ENCODE results near the gene PRICKLE4. TPM values are rescaled to one million over a fixed set of nuclear protein-coding genes. Genes with fewer than 3 reads are reported as not detected.
A peak's percentile ranks its signal among the peaks of the same experiment; 100 is the strongest.

The PRICKLE4 gene
- total RNA-seq, 1 experiment from 2014 or later, result 1.5 TPM

DNA sequence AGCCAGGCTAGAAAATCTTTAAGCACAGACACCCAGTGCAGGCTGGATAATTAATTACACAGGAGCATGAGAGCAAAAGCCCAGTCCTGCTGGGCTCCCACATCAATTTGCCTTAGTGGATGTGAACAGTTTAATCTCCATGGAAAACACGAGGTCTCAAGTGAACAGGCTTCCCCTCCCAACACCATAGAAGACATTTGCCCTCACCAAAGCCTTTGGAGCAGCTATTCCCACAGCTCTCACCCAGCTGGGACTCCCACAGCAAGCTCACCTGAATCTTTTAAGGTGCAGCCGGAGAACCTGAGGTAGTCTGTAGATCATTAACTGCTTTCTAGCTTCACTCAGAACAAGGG, 19.0 kb downstream of the PRICKLE4 start:
- H3K27me3 Mint-ChIP-seq (ENCODE audit: low read depth), result no peaks in the 10 kb centered on the region
- DNase-seq (ENCODE audit: low spot score), result no peak
- peaks cover 14% of the 10 kb centered on the region for H3K36me3 Mint-ChIP-seq
- no peaks in the 10 kb centered on the region for H3K9me3 Mint-ChIP-seq
- H3K4me3 Mint-ChIP-seq, result no peak overlapping the region
- CTCF ChIA-PET, result interaction anchor here (1.6 to 1.7 kb wide), 2 partner anchors 12 to 244 kb away, joined by 4 to 5 read pairs; partner anchors contain the start of gene TOMM6
- no peak for ATAC-seq
- no peak overlapping the region for H3K27ac Mint-ChIP-seq
- TF ChIP-seq GABPB1 (CRISPR knock-in tag; IDR thresholded peaks at IDR 0.05) (no peak), PRRX2 (CRISPR knock-in tag; IDR thresholded peaks at IDR 0.05) (no peak), ZNF263 (CRISPR knock-in tag; IDR thresholded peaks at IDR 0.05; ENCODE audit: low read depth) (no peak), ELF4 (CRISPR knock-in tag; IDR thresholded peaks at IDR 0.05; ENCODE audit: low read depth) (no peak), OVOL2 (CRISPR knock-in tag; IDR thresholded peaks at IDR 0.05; ENCODE audit: borderline replicate concordance) (no peak), TEAD4 (CRISPR knock-in tag; IDR thresholded peaks at IDR 0.05) (no peak)
- TF ChIP-seq, protein P1, sequence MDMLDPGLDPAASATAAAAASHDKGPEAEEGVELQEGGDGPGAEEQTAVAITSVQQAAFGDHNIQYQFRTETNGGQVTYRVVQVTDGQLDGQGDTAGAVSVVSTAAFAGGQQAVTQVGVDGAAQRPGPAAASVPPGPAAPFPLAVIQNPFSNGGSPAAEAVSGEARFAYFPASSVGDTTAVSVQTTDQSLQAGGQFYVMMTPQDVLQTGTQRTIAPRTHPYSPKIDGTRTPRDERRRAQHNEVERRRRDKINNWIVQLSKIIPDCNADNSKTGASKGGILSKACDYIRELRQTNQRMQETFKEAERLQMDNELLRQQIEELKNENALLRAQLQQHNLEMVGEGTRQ (CRISPR knock-in tag; IDR thresholded peaks at IDR 0.05), result no peak
- no peaks in the 10 kb centered on the region for H3K4me1 Mint-ChIP-seq
- POLR2A ChIA-PET, result no interaction called here

DNA sequence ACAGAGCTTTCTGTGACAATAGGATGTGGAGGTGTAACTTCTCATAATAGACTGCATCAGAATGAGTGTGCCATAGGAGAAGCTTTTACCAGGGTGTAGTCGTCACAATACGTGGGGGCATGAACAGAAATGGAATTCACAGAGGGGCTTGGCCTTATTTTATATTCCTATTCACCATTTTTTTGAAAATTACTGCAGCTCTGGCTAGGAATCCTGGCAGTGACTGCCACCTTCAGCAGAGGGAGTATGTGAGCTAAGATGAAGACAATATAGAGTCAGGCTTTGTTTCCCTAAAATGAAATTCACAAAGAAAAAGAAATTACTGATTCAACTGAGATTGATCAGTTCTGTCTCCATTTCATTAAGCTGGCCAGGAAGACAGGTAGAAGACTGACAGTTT, 20.8 kb downstream of the PRICKLE4 start:
- ATAC-seq, result peak; percentile 60
- H3K4me3 Mint-ChIP-seq, result no peak overlapping the region
- H3K27me3 Mint-ChIP-seq (ENCODE audit: low read depth), result no peaks in the 10 kb centered on the region
- ChIA-PET CTCF (interaction anchor here (0.7 to 1.4 kb wide), 12 partner anchors 15 to 413 kb away, joined by 3 to 20 read pairs (median 4); partner anchors contain the start of genes BYSL, MED20, TAF8 and TOMM6), POLR2A (interaction anchor here (0.6 to 1.6 kb wide), 2 partner anchors 120 to 158 kb away, joined by 3 read pairs; partner anchors contain the start of genes BYSL and MED20)
- TF ChIP-seq, protein P2, sequence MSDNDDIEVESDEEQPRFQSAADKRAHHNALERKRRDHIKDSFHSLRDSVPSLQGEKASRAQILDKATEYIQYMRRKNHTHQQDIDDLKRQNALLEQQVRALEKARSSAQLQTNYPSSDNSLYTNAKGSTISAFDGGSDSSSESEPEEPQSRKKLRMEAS (CRISPR knock-in tag; IDR thresholded peaks at IDR 0.05), result no peak
- TF ChIP-seq, protein P3, sequence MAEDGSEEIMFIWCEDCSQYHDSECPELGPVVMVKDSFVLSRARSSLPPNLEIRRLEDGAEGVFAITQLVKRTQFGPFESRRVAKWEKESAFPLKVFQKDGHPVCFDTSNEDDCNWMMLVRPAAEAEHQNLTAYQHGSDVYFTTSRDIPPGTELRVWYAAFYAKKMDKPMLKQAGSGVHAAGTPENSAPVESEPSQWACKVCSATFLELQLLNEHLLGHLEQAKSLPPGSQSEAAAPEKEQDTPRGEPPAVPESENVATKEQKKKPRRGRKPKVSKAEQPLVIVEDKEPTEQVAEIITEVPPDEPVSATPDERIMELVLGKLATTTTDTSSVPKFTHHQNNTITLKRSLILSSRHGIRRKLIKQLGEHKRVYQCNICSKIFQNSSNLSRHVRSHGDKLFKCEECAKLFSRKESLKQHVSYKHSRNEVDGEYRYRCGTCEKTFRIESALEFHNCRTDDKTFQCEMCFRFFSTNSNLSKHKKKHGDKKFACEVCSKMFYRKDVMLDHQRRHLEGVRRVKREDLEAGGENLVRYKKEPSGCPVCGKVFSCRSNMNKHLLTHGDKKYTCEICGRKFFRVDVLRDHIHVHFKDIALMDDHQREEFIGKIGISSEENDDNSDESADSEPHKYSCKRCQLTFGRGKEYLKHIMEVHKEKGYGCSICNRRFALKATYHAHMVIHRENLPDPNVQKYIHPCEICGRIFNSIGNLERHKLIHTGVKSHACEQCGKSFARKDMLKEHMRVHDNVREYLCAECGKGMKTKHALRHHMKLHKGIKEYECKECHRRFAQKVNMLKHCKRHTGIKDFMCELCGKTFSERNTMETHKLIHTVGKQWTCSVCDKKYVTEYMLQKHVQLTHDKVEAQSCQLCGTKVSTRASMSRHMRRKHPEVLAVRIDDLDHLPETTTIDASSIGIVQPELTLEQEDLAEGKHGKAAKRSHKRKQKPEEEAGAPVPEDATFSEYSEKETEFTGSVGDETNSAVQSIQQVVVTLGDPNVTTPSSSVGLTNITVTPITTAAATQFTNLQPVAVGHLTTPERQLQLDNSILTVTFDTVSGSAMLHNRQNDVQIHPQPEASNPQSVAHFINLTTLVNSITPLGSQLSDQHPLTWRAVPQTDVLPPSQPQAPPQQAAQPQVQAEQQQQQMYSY (CRISPR knock-in tag; IDR thresholded peaks at IDR 0.05), result no peak
- TF ChIP-seq, protein P4, sequence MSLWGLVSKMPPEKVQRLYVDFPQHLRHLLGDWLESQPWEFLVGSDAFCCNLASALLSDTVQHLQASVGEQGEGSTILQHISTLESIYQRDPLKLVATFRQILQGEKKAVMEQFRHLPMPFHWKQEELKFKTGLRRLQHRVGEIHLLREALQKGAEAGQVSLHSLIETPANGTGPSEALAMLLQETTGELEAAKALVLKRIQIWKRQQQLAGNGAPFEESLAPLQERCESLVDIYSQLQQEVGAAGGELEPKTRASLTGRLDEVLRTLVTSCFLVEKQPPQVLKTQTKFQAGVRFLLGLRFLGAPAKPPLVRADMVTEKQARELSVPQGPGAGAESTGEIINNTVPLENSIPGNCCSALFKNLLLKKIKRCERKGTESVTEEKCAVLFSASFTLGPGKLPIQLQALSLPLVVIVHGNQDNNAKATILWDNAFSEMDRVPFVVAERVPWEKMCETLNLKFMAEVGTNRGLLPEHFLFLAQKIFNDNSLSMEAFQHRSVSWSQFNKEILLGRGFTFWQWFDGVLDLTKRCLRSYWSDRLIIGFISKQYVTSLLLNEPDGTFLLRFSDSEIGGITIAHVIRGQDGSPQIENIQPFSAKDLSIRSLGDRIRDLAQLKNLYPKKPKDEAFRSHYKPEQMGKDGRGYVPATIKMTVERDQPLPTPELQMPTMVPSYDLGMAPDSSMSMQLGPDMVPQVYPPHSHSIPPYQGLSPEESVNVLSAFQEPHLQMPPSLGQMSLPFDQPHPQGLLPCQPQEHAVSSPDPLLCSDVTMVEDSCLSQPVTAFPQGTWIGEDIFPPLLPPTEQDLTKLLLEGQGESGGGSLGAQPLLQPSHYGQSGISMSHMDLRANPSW (CRISPR knock-in tag; conservative IDR thresholded peaks at IDR 0.05; ENCODE audit: low read depth), result no peak
- TF ChIP-seq, protein P1 (CRISPR knock-in tag; IDR thresholded peaks at IDR 0.05), result no peak
- TF ChIP-seq NFE2L1 (CRISPR knock-in tag; IDR thresholded peaks at IDR 0.05) (no peak), TP53 (CRISPR knock-in tag; IDR thresholded peaks at IDR 0.05) (no peak), ZBTB21 (CRISPR knock-in tag; IDR thresholded peaks at IDR 0.05; ENCODE audit: borderline replicate concordance) (no peak), MYBL2 (CRISPR knock-in tag; IDR thresholded peaks at IDR 0.05) (no peak), TEAD1 (CRISPR knock-in tag; IDR thresholded peaks at IDR 0.05) (no peak), RORB (CRISPR knock-in tag; IDR thresholded peaks at IDR 0.05) (no peak), ZNF671 (CRISPR knock-in tag; IDR thresholded peaks at IDR 0.05) (no peak), KAT7 (CRISPR knock-in tag; IDR thresholded peaks at IDR 0.05; ENCODE audit: borderline replicate concordance) (no peak), ZNF219 (CRISPR knock-in tag; IDR thresholded peaks at IDR 0.05; ENCODE audit: borderline replicate concordance) (no peak), ESRRA (CRISPR knock-in tag; IDR thresholded peaks at IDR 0.05; ENCODE audit: borderline replicate concordance) (no peak), JAZF1 (CRISPR knock-in tag; IDR thresholded peaks at IDR 0.05) (no peak)
- TF ChIP-seq, protein P5, sequence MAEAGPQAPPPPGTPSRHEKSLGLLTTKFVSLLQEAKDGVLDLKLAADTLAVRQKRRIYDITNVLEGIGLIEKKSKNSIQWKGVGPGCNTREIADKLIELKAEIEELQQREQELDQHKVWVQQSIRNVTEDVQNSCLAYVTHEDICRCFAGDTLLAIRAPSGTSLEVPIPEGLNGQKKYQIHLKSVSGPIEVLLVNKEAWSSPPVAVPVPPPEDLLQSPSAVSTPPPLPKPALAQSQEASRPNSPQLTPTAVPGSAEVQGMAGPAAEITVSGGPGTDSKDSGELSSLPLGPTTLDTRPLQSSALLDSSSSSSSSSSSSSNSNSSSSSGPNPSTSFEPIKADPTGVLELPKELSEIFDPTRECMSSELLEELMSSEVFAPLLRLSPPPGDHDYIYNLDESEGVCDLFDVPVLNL (CRISPR knock-in tag; IDR thresholded peaks at IDR 0.05; ENCODE audit: borderline replicate concordance, low read depth), result no peak
- TF ChIP-seq, protein P6, sequence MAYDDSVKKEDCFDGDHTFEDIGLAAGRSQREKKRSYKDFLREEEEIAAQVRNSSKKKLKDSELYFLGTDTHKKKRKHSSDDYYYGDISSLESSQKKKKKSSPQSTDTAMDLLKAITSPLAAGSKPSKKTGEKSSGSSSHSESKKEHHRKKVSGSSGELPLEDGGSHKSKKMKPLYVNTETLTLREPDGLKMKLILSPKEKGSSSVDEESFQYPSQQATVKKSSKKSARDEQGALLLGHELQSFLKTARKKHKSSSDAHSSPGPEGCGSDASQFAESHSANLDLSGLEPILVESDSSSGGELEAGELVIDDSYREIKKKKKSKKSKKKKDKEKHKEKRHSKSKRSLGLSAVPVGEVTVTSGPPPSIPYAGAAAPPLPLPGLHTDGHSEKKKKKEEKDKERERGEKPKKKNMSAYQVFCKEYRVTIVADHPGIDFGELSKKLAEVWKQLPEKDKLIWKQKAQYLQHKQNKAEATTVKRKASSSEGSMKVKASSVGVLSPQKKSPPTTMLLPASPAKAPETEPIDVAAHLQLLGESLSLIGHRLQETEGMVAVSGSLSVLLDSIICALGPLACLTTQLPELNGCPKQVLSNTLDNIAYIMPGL (CRISPR knock-in tag; IDR thresholded peaks at IDR 0.05), result no peak
- H3K9me3 Mint-ChIP-seq, result no peaks in the 10 kb centered on the region
- no peak for DNase-seq (ENCODE audit: low spot score)
- H3K27ac Mint-ChIP-seq, result no peak overlapping the region
- H3K4me1 Mint-ChIP-seq, result no peaks in the 10 kb centered on the region
- H3K36me3 Mint-ChIP-seq, result peaks cover 7% of the 10 kb centered on the region
